ENCODE data around the gene TRPM3.

Gene TRPM3

DNA sequence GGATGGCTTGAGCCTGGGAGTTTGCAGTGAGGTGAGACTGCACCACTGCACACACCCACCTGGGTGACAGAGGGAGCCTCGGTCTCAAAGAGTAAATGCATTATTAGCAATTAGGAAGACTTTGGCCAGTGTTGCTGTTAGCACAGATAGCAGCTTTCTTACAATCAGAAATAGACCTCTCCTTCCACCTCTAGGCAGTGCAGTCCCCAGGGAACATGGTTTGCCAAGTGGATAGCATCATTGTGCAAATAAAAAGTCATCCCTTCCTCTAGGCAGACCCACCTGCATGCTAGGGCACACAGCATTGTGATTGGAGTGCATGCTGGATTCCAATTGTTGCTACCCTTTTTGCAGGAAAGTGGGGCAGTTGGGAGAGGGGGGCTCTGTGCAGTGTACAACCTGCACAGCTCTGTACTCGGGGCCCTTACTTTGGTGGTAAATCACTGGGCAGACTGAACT lies 629.1 kb downstream of the TRPM3 start:
- Mint-ChIP-seq H3K9me3 (no peaks in the 10 kb centered on the region), H3K4me1 (peaks cover 31% of the 10 kb centered on the region), H3K36me3 (ENCODE audit: low read depth) (no peaks in the 10 kb centered on the region), H3K4me3 (no peak overlapping the region), H3K27ac (no peak overlapping the region), H3K27me3 (ENCODE audit: low read depth, poor library complexity) (peaks cover 5% of the 10 kb centered on the region)
- no peak for DNase-seq
- TF ChIP-seq, protein P1, sequence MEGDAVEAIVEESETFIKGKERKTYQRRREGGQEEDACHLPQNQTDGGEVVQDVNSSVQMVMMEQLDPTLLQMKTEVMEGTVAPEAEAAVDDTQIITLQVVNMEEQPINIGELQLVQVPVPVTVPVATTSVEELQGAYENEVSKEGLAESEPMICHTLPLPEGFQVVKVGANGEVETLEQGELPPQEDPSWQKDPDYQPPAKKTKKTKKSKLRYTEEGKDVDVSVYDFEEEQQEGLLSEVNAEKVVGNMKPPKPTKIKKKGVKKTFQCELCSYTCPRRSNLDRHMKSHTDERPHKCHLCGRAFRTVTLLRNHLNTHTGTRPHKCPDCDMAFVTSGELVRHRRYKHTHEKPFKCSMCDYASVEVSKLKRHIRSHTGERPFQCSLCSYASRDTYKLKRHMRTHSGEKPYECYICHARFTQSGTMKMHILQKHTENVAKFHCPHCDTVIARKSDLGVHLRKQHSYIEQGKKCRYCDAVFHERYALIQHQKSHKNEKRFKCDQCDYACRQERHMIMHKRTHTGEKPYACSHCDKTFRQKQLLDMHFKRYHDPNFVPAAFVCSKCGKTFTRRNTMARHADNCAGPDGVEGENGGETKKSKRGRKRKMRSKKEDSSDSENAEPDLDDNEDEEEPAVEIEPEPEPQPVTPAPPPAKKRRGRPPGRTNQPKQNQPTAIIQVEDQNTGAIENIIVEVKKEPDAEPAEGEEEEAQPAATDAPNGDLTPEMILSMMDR (IDR thresholded peaks at IDR 0.05) = no peak

- no peak for DNase-seq
- Mint-ChIP-seq H3K36me3 (ENCODE audit: low read depth) (no peaks in the 10 kb centered on the region), H3K4me3 (no peak overlapping the region), H3K4me1 (peaks cover 31% of the 10 kb centered on the region), H3K27me3 (ENCODE audit: low read depth, poor library complexity) (peaks cover 5% of the 10 kb centered on the region), H3K27ac (peak overlapping the region; percentile 76), H3K9me3 (no peaks in the 10 kb centered on the region)
- TF ChIP-seq, protein P1 (IDR thresholded peaks at IDR 0.05) = no peak
Observed at GRCh38 chr9:70491426-70492318, 629.7 kb downstream of the TRPM3 start.

GRCh38 chr9:70490478-70490877 lies 630.9 kb downstream of the TRPM3 start:
- H3K4me1 Mint-ChIP-seq = peaks cover 36% of the 10 kb centered on the region
- no peaks in the 10 kb centered on the region for H3K9me3 Mint-ChIP-seq
- H3K36me3 Mint-ChIP-seq (ENCODE audit: low read depth) = no peaks in the 10 kb centered on the region
- H3K4me3 Mint-ChIP-seq = no peak overlapping the region
- TF ChIP-seq, protein P1 (IDR thresholded peaks at IDR 0.05) = no peak
- H3K27me3 Mint-ChIP-seq (ENCODE audit: low read depth, poor library complexity) = peaks cover 2% of the 10 kb centered on the region
- DNase-seq = no peak
- no peak overlapping the region for H3K27ac Mint-ChIP-seq

DNA sequence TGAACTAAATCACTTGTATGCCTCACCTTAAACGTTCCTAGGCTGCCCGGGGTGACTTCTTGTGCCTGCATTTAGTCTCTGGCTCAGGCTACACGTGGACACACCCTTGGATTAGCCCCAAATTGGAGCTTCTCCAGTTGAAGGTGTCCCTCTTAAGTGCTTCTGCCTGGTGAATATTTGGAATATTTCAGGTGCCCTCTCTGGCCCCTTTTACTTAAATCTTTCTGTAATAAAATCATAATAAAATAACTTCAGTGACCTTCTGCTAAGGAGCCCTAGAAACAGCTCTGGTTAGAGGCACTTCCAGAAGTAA lies 632.7 kb downstream of the TRPM3 start:
- TF ChIP-seq, protein P1 (IDR thresholded peaks at IDR 0.05) = no peak
- no peak overlapping the region for H3K27ac Mint-ChIP-seq
- no peaks in the 10 kb centered on the region for H3K36me3 Mint-ChIP-seq (ENCODE audit: low read depth)
- peaks cover 2% of the 10 kb centered on the region for H3K27me3 Mint-ChIP-seq (ENCODE audit: low read depth, poor library complexity)
- no peak for DNase-seq
- no peak overlapping the region for H3K4me3 Mint-ChIP-seq
- peaks cover 29% of the 10 kb centered on the region for H3K4me1 Mint-ChIP-seq
- H3K9me3 Mint-ChIP-seq = no peaks in the 10 kb centered on the region

DNA sequence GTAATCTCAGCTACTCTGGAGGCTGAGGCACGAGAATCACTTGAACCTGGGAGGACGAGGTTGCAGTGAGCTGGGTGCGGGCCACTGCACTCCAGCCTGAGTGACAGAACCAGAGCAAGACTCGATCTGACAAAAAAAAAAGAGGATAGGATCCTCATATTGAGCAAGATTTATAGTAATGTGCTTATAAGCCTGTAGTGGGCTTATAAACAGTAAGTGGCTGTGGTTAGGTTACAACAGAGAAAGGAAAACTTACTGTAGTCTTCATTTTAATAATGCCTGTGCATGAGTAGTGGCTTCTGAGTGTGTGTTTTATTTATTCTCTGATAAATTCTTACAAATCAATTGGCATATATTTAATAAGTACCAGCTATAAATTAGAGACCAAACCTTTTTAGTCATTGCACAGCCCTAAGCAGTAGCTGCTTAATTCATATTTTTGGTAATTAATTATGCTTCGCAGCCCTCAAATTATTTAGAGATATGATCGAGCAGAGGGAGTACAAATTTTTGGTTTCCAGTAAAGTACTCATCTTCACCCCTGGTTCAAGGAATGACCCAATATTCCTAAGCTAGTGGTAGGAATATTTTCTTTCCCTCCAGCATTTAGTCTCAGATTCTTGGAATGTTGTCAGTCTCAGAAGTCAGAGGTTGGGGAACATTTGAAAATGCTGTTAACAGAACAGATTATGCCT lies 633.2 kb downstream of the TRPM3 start:
- no peaks in the 10 kb centered on the region for H3K36me3 Mint-ChIP-seq (ENCODE audit: low read depth)
- peaks cover 29% of the 10 kb centered on the region for H3K4me1 Mint-ChIP-seq
- DNase-seq = no peak
- H3K4me3 Mint-ChIP-seq = no peak overlapping the region
- TF ChIP-seq, protein P1 (IDR thresholded peaks at IDR 0.05) = no peak
- H3K27me3 Mint-ChIP-seq (ENCODE audit: low read depth, poor library complexity) = peaks cover 2% of the 10 kb centered on the region
- H3K27ac Mint-ChIP-seq = no peak overlapping the region
- peaks cover under 1% of the 10 kb centered on the region for H3K9me3 Mint-ChIP-seq

Data from nephron progenitor cell (in vitro differentiated cells).